GOT3 (cell line): Measurements from ENCODE around the gene GAGE12J.
"Not testable (repeated sequence)": the region's sequence is repeated elsewhere in the genome, so short reads cannot be mapped to it uniquely, and the experiment has no call there.

Experiments
- DNase-seq: peaks from one replicate; lab custom pipeline; 2025; ENCODE audit warnings: mixed read lengths; lab: John Stamatoyannopoulos, UW

The GAGE12J gene

GRCh38 chrX:49321737-49322136, at the start of gene GAGE12J:
Gene GAGE12J (plus strand): TSS chrX:49322037. CDS start chrX:49323194, 1,157 bp downstream.
- not testable (repeated sequence) for DNase-seq

- no peak for DNase-seq
These were observed 49.4 kb upstream of the GAGE12J start for GRCh38 chrX:49272421-49272820.

GRCh38 chrX:49273181-49273727, 48.6 kb upstream of the GAGE12J start:
- no peak for DNase-seq

GRCh38 chrX:49276207-49276606, 45.6 kb upstream of the GAGE12J start:
- no peak for DNase-seq

GRCh38 chrX:49276671-49277534, 44.9 kb upstream of the GAGE12J start:
- DNase-seq: no peak

- DNase-seq: no peak
These were observed 44.4 kb upstream of the GAGE12J start for GRCh38 chrX:49277535-49277830.

GRCh38 chrX:49278081-49278480, 43.8 kb upstream of the GAGE12J start:
- no peak for DNase-seq

- DNase-seq: no peak
These were observed 39.2 kb upstream of the GAGE12J start for GRCh38 chrX:49282647-49283011.

GRCh38 chrX:49284212-49284611, 37.6 kb upstream of the GAGE12J start:
- DNase-seq: no peak

- no peak for DNase-seq
These were observed 35.7 kb upstream of the GAGE12J start for GRCh38 chrX:49286136-49286535.

- DNase-seq: no peak
These were observed 35.3 kb upstream of the GAGE12J start for GRCh38 chrX:49286581-49286980.

- DNase-seq: no peak
These were observed 34.2 kb upstream of the GAGE12J start for GRCh38 chrX:49287665-49288064.

- DNase-seq: no peak
These were observed 31.6 kb upstream of the GAGE12J start for GRCh38 chrX:49290215-49290614.

GRCh38 chrX:49291615-49292337, 30.1 kb upstream of the GAGE12J start:
- DNase-seq: no peak

- DNase-seq: no peak
These were observed 29.2 kb upstream of the GAGE12J start for GRCh38 chrX:49292400-49293362.

GRCh38 chrX:49299293-49299692, 22.5 kb upstream of the GAGE12J start:
- not testable (repeated sequence) for DNase-seq

- no peak for DNase-seq
These were observed 21.1 kb upstream of the GAGE12J start for GRCh38 chrX:49300703-49301102.

- DNase-seq: no peak
These were observed 18.5 kb upstream of the GAGE12J start, which contains the start of gene GAGE10 for GRCh38 chrX:49303346-49303745. Gene GAGE10 (plus strand): TSS chrX:49303646. CDS start chrX:49304860, 1,214 bp downstream.

- DNase-seq: not testable (repeated sequence)
These were observed 14.1 kb upstream of the GAGE12J start for GRCh38 chrX:49307775-49308174.

GRCh38 chrX:49308604-49309269, 13.1 kb upstream of the GAGE12J start:
- no peak for DNase-seq

- no peak for DNase-seq
These were observed 12.3 kb upstream of the GAGE12J start for GRCh38 chrX:49309401-49309981.
